HUES48 (cell line): Measurements from ENCODE around the gene B4GALT5.
"Not testable (repeated sequence)": the region's sequence is repeated elsewhere in the genome, so short reads cannot be mapped to it uniquely, and the experiment has no call there.

Experiments
- H3K27ac ChIP-seq: one replicate; pipeline ENCODE4 v1.7.0; 2013; ENCODE audit warnings: low read depth, low read length, inconsistent platforms
- H3K27me3 ChIP-seq: 2 replicates; pipeline ENCODE4 v1.6.1; 2013; ENCODE audit warnings: mild to moderate bottlenecking, low read length; ENCODE audit not compliant: control insufficient read depth, insufficient read depth
- H3K36me3 ChIP-seq: 2 replicates; pipeline ENCODE4 v1.6.1; 2013; ENCODE audit warnings: low read length; ENCODE audit not compliant: control insufficient read depth, insufficient read depth
- H3K4me1 ChIP-seq: 2 replicates; pipeline ENCODE4 v1.6.1; 2013; ENCODE audit warnings: mild to moderate bottlenecking, low read length; ENCODE audit not compliant: control insufficient read depth, insufficient read depth
- H3K4me3 ChIP-seq: 2 replicates; pipeline ENCODE4 v1.5.1; 2013; ENCODE audit warnings: mild to moderate bottlenecking, low read depth, low read length
- H3K9ac ChIP-seq: 2 replicates; pipeline ENCODE4 v1.6.1; 2013; ENCODE audit warnings: mild to moderate bottlenecking, low read depth, low read length, moderate library complexity
- H3K9me3 ChIP-seq: 2 replicates; pipeline ENCODE4 v1.6.1; 2013; ENCODE audit warnings: low read length; ENCODE audit not compliant: control insufficient read depth, insufficient read depth

Gene B4GALT5

GRCh38 chr20:49633643-49634042, 80.0 kb downstream of the B4GALT5 start:
- Histone ChIP-seq H3K9ac (no peak overlapping the region), H3K4me1 (peaks cover 36% of the 10 kb centered on the region), H3K36me3 (peaks cover 48% of the 10 kb centered on the region), H3K27me3 (no peaks in the 10 kb centered on the region), H3K9me3 (no peaks in the 10 kb centered on the region), H3K4me3 (no peak overlapping the region), H3K27ac (peak overlapping the region; percentile 30)

GRCh38 chr20:49633023-49633422, 80.7 kb downstream of the B4GALT5 start:
- H3K9me3 ChIP-seq: no peaks in the 10 kb centered on the region
- H3K4me1 ChIP-seq: peaks cover 36% of the 10 kb centered on the region
- H3K36me3 ChIP-seq: peaks cover 41% of the 10 kb centered on the region
- no peak overlapping the region for H3K27ac ChIP-seq
- no peaks in the 10 kb centered on the region for H3K27me3 ChIP-seq
- no peak overlapping the region for H3K9ac ChIP-seq
- H3K4me3 ChIP-seq: no peak overlapping the region

DNA sequence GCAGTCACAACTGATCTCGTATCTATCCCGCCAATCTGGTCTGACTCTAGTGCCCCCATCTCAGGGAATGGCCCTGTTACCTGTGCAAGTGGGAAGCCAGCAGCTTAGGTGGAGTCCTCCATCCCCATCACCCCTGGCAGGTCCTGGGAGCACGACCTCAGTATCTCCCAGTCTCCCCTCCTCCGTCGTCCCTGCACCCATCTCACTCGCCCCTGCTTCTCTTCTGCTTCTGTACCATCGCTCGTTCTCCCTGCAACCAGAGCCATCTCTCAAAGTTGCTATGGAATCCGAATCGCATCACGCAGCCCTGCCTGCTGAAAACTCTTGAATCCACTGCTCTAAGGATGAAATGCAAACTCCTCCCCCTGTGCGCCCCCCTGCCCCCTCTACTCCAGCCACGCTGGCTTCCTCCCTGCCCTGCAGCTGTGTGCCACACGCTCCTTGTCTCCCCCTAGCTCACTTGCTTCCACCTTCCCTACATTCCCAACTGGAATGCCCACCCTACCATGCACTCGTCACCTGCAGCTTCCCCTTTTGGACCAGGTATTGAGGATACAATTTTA, 81.7 kb downstream of the B4GALT5 start:
- Histone ChIP-seq H3K27ac (no peak overlapping the region), H3K9ac (no peak overlapping the region), H3K36me3 (peaks cover 31% of the 10 kb centered on the region), H3K27me3 (no peaks in the 10 kb centered on the region), H3K9me3 (no peaks in the 10 kb centered on the region), H3K4me1 (peaks cover 36% of the 10 kb centered on the region), H3K4me3 (no peak overlapping the region)

DNA sequence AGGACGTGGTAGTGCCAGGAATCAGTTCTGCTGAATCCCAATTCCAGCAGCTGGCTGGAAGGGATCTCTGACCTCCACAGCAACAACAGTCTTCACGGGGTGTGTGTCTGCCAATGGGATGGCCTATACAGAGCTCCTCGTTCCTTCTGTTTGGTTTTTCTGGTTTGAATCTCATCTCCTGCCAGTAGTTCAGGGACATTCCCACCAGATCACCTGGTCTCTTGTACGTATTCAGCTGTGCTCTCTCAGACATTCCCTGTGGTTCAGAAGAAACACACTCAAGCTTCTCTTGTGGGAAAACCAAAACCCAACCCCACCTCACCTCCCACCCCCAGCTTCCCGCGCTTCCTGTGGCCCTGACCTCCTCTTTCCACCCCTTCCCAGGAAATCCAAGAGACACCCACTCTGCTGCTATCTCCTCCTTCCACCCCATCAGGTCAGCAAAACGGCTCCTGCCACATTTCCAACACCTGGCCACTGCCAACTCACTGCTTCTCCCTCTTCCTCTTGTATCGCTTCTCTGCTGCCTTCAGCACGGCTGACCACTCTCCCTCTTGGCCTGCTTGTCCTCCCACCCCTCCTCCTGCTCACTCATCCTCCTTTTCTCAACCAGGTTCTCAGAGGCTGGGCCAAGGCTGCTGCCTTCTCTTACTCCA, 82.5 kb downstream of the B4GALT5 start:
- H3K4me1 ChIP-seq: peaks cover 42% of the 10 kb centered on the region
- H3K4me3 ChIP-seq: no peak overlapping the region
- H3K27me3 ChIP-seq: no peaks in the 10 kb centered on the region
- no peak overlapping the region for H3K9ac ChIP-seq
- no peaks in the 10 kb centered on the region for H3K9me3 ChIP-seq
- peaks cover 24% of the 10 kb centered on the region for H3K36me3 ChIP-seq
- no peak overlapping the region for H3K27ac ChIP-seq

DNA sequence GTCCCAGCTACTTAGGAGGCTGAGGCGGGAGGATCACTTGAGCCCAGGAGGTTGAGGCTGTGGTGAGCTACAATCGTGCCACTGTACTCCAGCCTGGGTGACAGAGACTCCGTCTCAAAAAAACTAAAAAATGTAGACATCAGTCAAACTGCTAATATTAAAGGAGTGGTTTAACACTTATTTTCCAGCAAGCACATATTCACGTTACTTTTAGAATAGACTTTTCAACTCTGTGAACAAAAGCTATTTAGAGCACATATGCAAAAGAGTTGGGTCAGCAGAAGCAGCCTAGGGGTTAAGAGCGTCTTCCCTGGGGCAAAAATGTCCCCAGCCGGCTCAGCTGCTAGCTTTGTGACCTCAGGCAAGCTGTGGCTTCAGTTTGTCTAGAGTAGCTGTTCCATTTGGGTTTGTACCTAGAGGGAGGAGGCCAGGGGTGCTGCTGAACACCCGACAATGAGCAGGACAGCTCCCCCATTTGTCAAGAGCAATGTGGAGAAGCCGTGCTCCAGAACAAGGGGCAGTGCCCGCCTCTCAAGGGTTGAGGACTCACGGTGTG, 83.2 kb downstream of the B4GALT5 start:
- no peak overlapping the region for H3K27ac ChIP-seq
- H3K36me3 ChIP-seq: peaks cover 17% of the 10 kb centered on the region
- no peak overlapping the region for H3K9ac ChIP-seq
- H3K27me3 ChIP-seq: no peaks in the 10 kb centered on the region
- H3K4me3 ChIP-seq: no peak overlapping the region
- H3K9me3 ChIP-seq: no peaks in the 10 kb centered on the region
- H3K4me1 ChIP-seq: peaks cover 49% of the 10 kb centered on the region

GRCh38 chr20:49629606-49630005, 84.1 kb downstream of the B4GALT5 start:
- H3K4me3 ChIP-seq: no peak overlapping the region
- peaks cover 9% of the 10 kb centered on the region; the same call in 1 of the 2 replicates for H3K36me3 ChIP-seq
- no peaks in the 10 kb centered on the region for H3K27me3 ChIP-seq
- no peak overlapping the region for H3K9ac ChIP-seq
- peaks cover 45% of the 10 kb centered on the region for H3K4me1 ChIP-seq
- H3K27ac ChIP-seq: no peak overlapping the region
- H3K9me3 ChIP-seq: no peaks in the 10 kb centered on the region

DNA sequence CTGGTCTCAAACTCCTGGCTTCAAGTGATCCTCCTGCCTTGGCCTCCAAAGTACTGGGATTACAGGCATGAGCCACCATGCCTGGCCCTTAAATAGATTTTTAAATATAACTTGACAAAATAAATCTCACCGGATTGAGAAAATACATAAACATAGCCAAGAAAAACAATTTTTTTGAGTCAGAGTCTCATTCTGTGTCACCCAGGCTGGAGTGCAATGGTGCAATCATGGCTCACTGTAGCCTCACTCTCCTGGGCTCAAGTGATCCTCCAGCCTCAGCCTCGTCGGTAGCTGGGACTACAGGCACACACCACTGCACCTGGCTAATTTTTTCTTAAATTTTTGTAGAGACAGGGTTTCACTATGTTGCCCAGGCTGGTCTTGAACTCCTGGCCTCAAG, 85.4 kb downstream of the B4GALT5 start:
- not testable (repeated sequence) for H3K36me3 ChIP-seq, H3K27me3 ChIP-seq, H3K9me3 ChIP-seq, H3K27ac ChIP-seq, H3K9ac ChIP-seq, H3K4me3 ChIP-seq
- peaks cover 31% of the 10 kb centered on the region for H3K4me1 ChIP-seq

GRCh38 chr20:49627329-49627761, 86.3 kb downstream of the B4GALT5 start:
- H3K27ac ChIP-seq: no peak overlapping the region
- H3K4me1 ChIP-seq: peaks cover 23% of the 10 kb centered on the region
- H3K4me3 ChIP-seq: no peak overlapping the region
- no peaks in the 10 kb centered on the region for H3K36me3 ChIP-seq
- H3K9ac ChIP-seq: no peak overlapping the region
- H3K27me3 ChIP-seq: no peaks in the 10 kb centered on the region
- H3K9me3 ChIP-seq: no peaks in the 10 kb centered on the region

DNA sequence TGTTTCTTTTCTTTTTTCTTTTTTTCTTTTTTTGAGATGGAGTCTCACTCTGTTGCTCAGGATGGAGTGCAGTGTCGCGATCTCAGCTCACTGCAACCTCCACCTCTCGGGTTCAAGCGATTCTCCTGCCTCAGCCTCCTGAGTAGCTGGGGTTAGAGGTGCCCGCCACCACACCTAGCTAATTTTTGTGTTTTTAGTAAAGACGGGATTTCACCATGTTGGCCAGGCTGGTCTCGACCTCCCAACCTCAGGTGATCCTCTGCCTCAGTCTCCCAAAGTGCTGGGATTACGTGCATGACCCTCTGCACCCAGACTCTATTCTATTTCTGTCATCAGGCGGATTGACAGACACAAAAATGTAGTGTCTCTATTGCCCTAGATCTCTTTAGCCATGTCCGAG, 88.7 kb downstream of the B4GALT5 start:
- not testable (repeated sequence) for H3K27ac ChIP-seq, H3K36me3 ChIP-seq, H3K9ac ChIP-seq, H3K9me3 ChIP-seq, H3K27me3 ChIP-seq, H3K4me3 ChIP-seq
- peaks cover 14% of the 10 kb centered on the region; the same call in 1 of the 2 replicates for H3K4me1 ChIP-seq

DNA sequence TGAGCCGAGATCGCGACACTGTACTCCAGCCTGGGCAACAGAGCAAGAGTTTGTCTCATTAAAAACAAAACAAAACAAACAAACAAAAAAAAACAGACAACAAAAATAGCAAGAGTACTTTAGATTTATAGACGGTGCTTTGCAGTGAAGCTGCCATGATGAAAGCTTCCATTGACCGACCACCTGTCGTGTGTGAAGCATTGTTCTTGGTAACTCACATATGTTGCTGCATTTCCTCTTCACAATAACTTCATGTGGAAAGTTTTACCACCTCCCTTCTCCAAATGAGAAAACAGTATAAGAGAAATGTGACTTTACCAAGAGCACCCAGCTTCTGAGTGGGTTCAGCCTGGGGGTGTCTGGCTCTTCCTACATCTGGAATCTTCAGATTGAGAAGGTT, 89.4 kb downstream of the B4GALT5 start:
- Histone ChIP-seq H3K36me3 (no peaks in the 10 kb centered on the region), H3K9ac (no peak overlapping the region), H3K4me1 (peaks cover 14% of the 10 kb centered on the region; the same call in 1 of the 2 replicates), H3K27ac (no peak overlapping the region), H3K27me3 (no peaks in the 10 kb centered on the region), H3K9me3 (no peaks in the 10 kb centered on the region), H3K4me3 (no peak overlapping the region)

DNA sequence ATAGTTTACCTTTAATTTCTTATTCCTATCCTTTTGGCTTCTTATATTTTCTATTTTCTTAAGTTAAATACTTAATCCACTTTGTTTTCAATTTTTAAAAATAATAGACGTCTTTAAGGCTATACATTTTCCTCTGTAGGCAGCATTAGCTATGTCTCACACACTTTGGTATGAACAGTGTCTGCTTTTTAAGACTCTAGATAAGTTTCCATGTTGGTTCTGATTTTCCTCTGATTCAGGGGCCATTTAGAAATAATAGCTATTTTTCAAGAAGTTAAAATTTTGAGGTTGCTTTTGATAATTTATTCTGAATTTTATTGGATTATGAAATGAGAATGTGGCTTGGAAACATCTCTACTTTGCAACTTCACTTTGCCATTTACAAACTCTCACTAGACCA, 91.4 kb downstream of the B4GALT5 start:
- no peak overlapping the region for H3K27ac ChIP-seq
- H3K36me3 ChIP-seq: no peaks in the 10 kb centered on the region
- no peaks in the 10 kb centered on the region for H3K27me3 ChIP-seq
- H3K4me1 ChIP-seq: peaks cover 14% of the 10 kb centered on the region; the same call in 1 of the 2 replicates
- H3K9ac ChIP-seq: no peak overlapping the region
- H3K9me3 ChIP-seq: no peaks in the 10 kb centered on the region
- H3K4me3 ChIP-seq: no peak overlapping the region
